PC-3 (cell line): ENCODE measurements around the gene SCAANT1.

Experiments
- EZH2 ChIP-seq: fragments of 300-600 bp; sonication (generic); IDR thresholded peaks from one replicate; pipeline ENCODE4 v1.6.1; 2017; ENCODE audit warnings: antibody characterized with exemption, mild to moderate bottlenecking, low read length; ENCODE audit not compliant: unreplicated experiment
- TF ChIP-seq, protein P1 (sequence below): fragments of 300-600 bp; sonication (generic); conservative IDR thresholded peaks from 2 replicates; pipeline ENCODE4 v1.5.1; 2017; ENCODE audit warnings: antibody characterized with exemption, low read depth, mild to moderate bottlenecking, low read length

DNA sequence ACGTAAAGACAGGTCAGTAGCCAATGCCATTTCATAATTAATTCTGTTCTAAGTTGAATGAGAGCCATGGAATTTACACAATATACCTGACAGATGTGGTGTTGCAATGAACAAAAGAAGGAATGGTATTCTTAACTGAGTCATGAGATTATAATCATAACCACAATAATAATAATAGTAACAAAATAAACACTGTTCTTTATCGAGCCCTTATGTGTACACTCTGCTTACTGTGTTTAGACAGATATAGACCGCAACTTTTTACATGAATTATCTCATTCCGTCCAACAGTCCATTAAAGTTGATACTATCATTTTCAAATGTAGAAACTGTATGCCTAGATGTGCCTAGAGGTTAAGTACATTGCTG, 28.2 kb upstream of the SCAANT1 start:
- TF ChIP-seq, protein P1, sequence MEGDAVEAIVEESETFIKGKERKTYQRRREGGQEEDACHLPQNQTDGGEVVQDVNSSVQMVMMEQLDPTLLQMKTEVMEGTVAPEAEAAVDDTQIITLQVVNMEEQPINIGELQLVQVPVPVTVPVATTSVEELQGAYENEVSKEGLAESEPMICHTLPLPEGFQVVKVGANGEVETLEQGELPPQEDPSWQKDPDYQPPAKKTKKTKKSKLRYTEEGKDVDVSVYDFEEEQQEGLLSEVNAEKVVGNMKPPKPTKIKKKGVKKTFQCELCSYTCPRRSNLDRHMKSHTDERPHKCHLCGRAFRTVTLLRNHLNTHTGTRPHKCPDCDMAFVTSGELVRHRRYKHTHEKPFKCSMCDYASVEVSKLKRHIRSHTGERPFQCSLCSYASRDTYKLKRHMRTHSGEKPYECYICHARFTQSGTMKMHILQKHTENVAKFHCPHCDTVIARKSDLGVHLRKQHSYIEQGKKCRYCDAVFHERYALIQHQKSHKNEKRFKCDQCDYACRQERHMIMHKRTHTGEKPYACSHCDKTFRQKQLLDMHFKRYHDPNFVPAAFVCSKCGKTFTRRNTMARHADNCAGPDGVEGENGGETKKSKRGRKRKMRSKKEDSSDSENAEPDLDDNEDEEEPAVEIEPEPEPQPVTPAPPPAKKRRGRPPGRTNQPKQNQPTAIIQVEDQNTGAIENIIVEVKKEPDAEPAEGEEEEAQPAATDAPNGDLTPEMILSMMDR, result no peak
- no peak for TF ChIP-seq EZH2
